Fibroblast of mammary gland (primary cell): Measurements from ENCODE around the gene ARID3C.

Experiments
- DNase-seq: peaks from one replicate; pipeline ENCODE4 v3.0.0-alpha.2; 2010; ENCODE audit warnings: low read depth
- H3K4me3 ChIP-seq: 2 replicates; pipeline ENCODE4 v1.5.1; 2011; ENCODE audit warnings: low read depth, mild to moderate bottlenecking, low read length, moderate library complexity; ENCODE audit not compliant: control insufficient read depth
- CTCF ChIP-seq: conservative IDR thresholded peaks from 2 replicates; pipeline ENCODE4 v1.5.1; 2011; ENCODE audit warnings: low read depth, low read length, inconsistent platforms; ENCODE audit not compliant: control insufficient read depth, insufficient read depth

ARID3C gene

GRCh38 chr9:34600908-34601307, 28.0 kb downstream of the ARID3C start:
- no peak overlapping the region for H3K4me3 ChIP-seq
- no peak for TF ChIP-seq CTCF
- no peak for DNase-seq

GRCh38 chr9:34599546-34599945, 29.3 kb downstream of the ARID3C start:
- no peak for DNase-seq
- H3K4me3 ChIP-seq: no peak overlapping the region
- TF ChIP-seq CTCF: no peak

- DNase-seq: no peak
- TF ChIP-seq CTCF: no peak
These were observed 34.7 kb downstream of the ARID3C start for GRCh38 chr9:34594177-34594576.

GRCh38 chr9:34592895-34593601, 35.8 kb downstream of the ARID3C start:
- DNase-seq: no peak
- no peak overlapping the region for H3K4me3 ChIP-seq
- no peak for TF ChIP-seq CTCF

More at GRCh38 chr9:34594177-34594576, 34.7 kb downstream of the ARID3C start:
- H3K4me3 ChIP-seq: no peak overlapping the region

GRCh38 chr9:34591917-34592866, 36.7 kb downstream of the ARID3C start:
- no peak for DNase-seq
- TF ChIP-seq CTCF: no peak
- no peak overlapping the region for H3K4me3 ChIP-seq

GRCh38 chr9:34591248-34591916, 37.5 kb downstream of the ARID3C start:
- H3K4me3 ChIP-seq: no peak overlapping the region
- TF ChIP-seq CTCF: peak; percentile 62
- peak; percentile 66 for DNase-seq
